Measurements from ENCODE around the gene S100Z. TPM values are rescaled to one million over a fixed set of nuclear protein-coding genes. Genes with fewer than 3 reads are reported as not detected.
A peak's percentile ranks its signal among the peaks of the same experiment; 100 is the strongest.
"Not testable (repeated sequence)": the region's sequence is repeated elsewhere in the genome, so short reads cannot be mapped to it uniquely, and the experiment has no call there.

Gene S100Z
- polyA plus RNA-seq, 2 of the 4 experiments (the other 2 are of a cell fraction): not detected

GRCh38 chr5:76819851-76820525, 29.8 kb upstream of the S100Z start (continued):
- no peak for TF ChIP-seq ZNF302 (CRISPR knock-in tag; IDR thresholded peaks at IDR 0.05)
- TF ChIP-seq HOXB13 (CRISPR knock-in tag; IDR thresholded peaks at IDR 0.05; ENCODE audit: low read depth): 0 out of 2 replicates have a peak, but pooled peaks have one; percentile 36

- ChIA-PET POLR2A (interaction anchor here (11.4 kb wide), 1 partner anchor 14 kb away, joined by 218 read pairs; no protein-coding TSS in a partner anchor), CTCF (interaction anchor here (1.3 to 4.5 kb wide), 4 partner anchors 31 to 257 kb away, joined by 3 to 18 read pairs (median 6); no protein-coding TSS in a partner anchor)
- peaks cover 68% of the 10 kb centered on the region for H3K4me1 ChIP-seq
- FAIRE-seq (no peak), DNase-seq (ENCODE audit: low read depth in 1 of 2, low spot score in 1 of 2) (peak in 1 of 2 experiments; percentile 28), ATAC-seq (no peak; a peak in 1 of 6 replicates)
- WGBS (ENCODE audit: missing lambda C conversion rate): 0% methylated on average over 2 of the region's 2 CpGs
- TF ChIP-seq FOSL2 (IDR thresholded peaks at IDR 0.05) (no peak), FOSL2 (CRISPR knock-in tag; IDR thresholded peaks at IDR 0.05) (peak; percentile 61), SREBF2 (IDR thresholded peaks at IDR 0.05) (no peak), MAZ (IDR thresholded peaks at IDR 0.05; ENCODE audit: borderline replicate concordance, low read depth, low read length) (no peak), JUNB (IDR thresholded peaks at IDR 0.05) (peak; percentile 44), GATA3 (IDR thresholded peaks at IDR 0.05; ENCODE audit: borderline replicate concordance) (peak; percentile 43; the same call in 1 of the 2 replicates), MAFK (IDR thresholded peaks at IDR 0.05; ENCODE audit: partially characterized antibody) (peak; percentile 39)
- TF ChIP-seq, protein P1, sequence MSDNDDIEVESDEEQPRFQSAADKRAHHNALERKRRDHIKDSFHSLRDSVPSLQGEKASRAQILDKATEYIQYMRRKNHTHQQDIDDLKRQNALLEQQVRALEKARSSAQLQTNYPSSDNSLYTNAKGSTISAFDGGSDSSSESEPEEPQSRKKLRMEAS (IDR thresholded peaks at IDR 0.05): no peak; the same call in 1 of the 2 replicates
- TF ChIP-seq, protein P2, sequence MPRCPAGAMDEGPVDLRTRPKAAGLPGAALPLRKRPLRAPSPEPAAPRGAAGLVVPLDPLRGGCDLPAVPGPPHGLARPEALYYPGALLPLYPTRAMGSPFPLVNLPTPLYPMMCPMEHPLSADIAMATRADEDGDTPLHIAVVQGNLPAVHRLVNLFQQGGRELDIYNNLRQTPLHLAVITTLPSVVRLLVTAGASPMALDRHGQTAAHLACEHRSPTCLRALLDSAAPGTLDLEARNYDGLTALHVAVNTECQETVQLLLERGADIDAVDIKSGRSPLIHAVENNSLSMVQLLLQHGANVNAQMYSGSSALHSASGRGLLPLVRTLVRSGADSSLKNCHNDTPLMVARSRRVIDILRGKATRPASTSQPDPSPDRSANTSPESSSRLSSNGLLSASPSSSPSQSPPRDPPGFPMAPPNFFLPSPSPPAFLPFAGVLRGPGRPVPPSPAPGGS (IDR thresholded peaks at IDR 0.05): peak; percentile 44; the same call in 1 of the 3 replicates
- peak overlapping the region; percentile 88 for H3K4me3 ChIP-seq
- H3K9me3 ChIP-seq: no peaks in the 10 kb centered on the region
- peak overlapping the region; percentile 83 to 94 for H3K27ac ChIP-seq
- H3K4me2 ChIP-seq: peak overlapping the region; percentile 87
These were observed 29.3 kb upstream of the S100Z start for GRCh38 chr5:76820526-76820890.

DNA sequence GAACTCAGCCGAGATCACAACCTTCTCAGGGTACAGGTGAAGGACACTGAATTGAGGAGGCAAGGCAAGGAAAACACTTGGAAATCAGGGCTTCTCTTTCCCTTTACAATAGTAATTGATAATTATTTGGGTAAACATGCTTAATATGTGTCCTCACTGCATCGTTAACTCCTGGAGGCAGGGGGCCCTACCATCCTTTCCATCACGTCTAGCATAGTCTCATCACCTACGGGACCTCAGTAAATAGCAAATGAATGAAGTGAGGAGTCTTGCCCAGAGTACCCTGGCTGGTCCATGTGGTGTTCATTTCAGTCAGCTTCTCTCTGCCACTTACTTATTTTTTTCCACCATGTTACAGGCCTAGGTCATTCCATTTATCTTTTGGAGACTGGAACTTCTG, 28.7 kb upstream of the S100Z start:
- Histone ChIP-seq H3K4me3 (peak overlapping the region; percentile 88), H3K27ac (peak overlapping the region; percentile 83 to 94), H3K9me3 (no peaks in the 10 kb centered on the region), H3K4me1 (peaks cover 69% of the 10 kb centered on the region), H3K4me2 (peak overlapping the region; percentile 87)
- FAIRE-seq (no peak), ATAC-seq (no peak), DNase-seq (ENCODE audit: low read depth in 1 of 2, low spot score in 1 of 2) (peak in 1 of 2 experiments; percentile 31)
- WGBS (ENCODE audit: missing lambda C conversion rate): 19% methylated on average over 4 of the region's 4 CpGs
- TF ChIP-seq JUN (IDR thresholded peaks at IDR 0.05): 0 out of 5 replicates have a peak, but pooled peaks of 1 of the 2 experiments have one; percentile 5
- TF ChIP-seq NPAS2 (CRISPR knock-in tag; IDR thresholded peaks at IDR 0.05; ENCODE audit: borderline replicate concordance): no peak
- TF ChIP-seq RFX5 (IDR thresholded peaks at IDR 0.05): no peak
- POLR2A ChIA-PET: interaction anchor here (0.7 to 11.4 kb wide), 2 partner anchors 15 to 1885 kb away, joined by 5 to 218 read pairs; no protein-coding TSS in a partner anchor
- CTCF ChIA-PET: interaction anchor here (0.8 to 2.1 kb wide), 3 partner anchors 39 to 256 kb away, joined by 3 to 7 read pairs (median 4); no protein-coding TSS in a partner anchor

- Histone ChIP-seq H3K27ac (peak overlapping the region; percentile 83 to 94), H3K4me2 (peak overlapping the region; percentile 87), H3K4me1 (peaks cover 67% of the 10 kb centered on the region), H3K4me3 (0 out of 3 replicates have a peak overlapping the region, but pooled peaks have one; percentile 5)
- not testable (repeated sequence) for ATAC-seq; FAIRE-seq; DNase-seq (ENCODE audit: low read depth in 1 of 2, low spot score in 1 of 2); H3K9me3 ChIP-seq
- POLR2A ChIA-PET: interaction anchor here (1.2 to 11.4 kb wide), 2 partner anchors 16 to 26 kb away, joined by 3 to 218 read pairs; no protein-coding TSS in a partner anchor
- 40% methylated on average over 7 of the region's 7 CpGs for WGBS (ENCODE audit: missing lambda C conversion rate)
- TF ChIP-seq FOSB (CRISPR knock-in tag; IDR thresholded peaks at IDR 0.05): 0 out of 2 replicates have a peak, but pooled peaks have one; percentile 31
- peak in 1 of 2 experiments; percentile 66; a peak in 2 of 4 replicates for TF ChIP-seq CEBPB (IDR thresholded peaks at IDR 0.05)
- 0 out of 5 replicates have a peak, but pooled peaks of 1 of the 2 experiments have one; percentile 26 for TF ChIP-seq JUN (IDR thresholded peaks at IDR 0.05)
- TF ChIP-seq, protein P1 (IDR thresholded peaks at IDR 0.05): 0 out of 2 replicates have a peak, but pooled peaks have one; percentile 27
- TF ChIP-seq GATA3 (IDR thresholded peaks at IDR 0.05; ENCODE audit: borderline replicate concordance): peak; percentile 63; the same call in 1 of the 2 replicates
- CTCF ChIA-PET: interaction anchor here (1.0 to 2.1 kb wide), 5 partner anchors 15 to 255 kb away, joined by 3 to 7 read pairs (median 4); no protein-coding TSS in a partner anchor
These were observed 27.6 kb upstream of the S100Z start for GRCh38 chr5:76822105-76822731.

GRCh38 chr5:76826416-76826815, 23.4 kb upstream of the S100Z start:
- peak overlapping the region; percentile 33; the same call in 2 of the 3 replicates for H3K4me2 ChIP-seq
- not testable (repeated sequence) for DNase-seq (ENCODE audit: low read depth in 1 of 2, low spot score in 1 of 2); H3K4me3 ChIP-seq; FAIRE-seq; H3K9me3 ChIP-seq
- POLR2A ChIA-PET: interaction anchor here (11.4 kb wide), 1 partner anchor 20 kb away, joined by 218 read pairs; no protein-coding TSS in a partner anchor
- peak overlapping the region; percentile 15 to 67; a peak in 4 of 6 replicates for H3K27ac ChIP-seq
- peak in 1 of 2 experiments; percentile 8; a peak in 2 of 6 replicates for ATAC-seq
- H3K4me1 ChIP-seq: peaks cover 63% of the 10 kb centered on the region
- CTCF ChIA-PET: interaction anchor here (0.7 to 1.9 kb wide), 5 partner anchors 10 to 354 kb away, joined by 3 to 4 read pairs (median 4); no protein-coding TSS in a partner anchor

Measured in A549 (cell line).